ENCODE measurements around the gene RNF187.

DNA sequence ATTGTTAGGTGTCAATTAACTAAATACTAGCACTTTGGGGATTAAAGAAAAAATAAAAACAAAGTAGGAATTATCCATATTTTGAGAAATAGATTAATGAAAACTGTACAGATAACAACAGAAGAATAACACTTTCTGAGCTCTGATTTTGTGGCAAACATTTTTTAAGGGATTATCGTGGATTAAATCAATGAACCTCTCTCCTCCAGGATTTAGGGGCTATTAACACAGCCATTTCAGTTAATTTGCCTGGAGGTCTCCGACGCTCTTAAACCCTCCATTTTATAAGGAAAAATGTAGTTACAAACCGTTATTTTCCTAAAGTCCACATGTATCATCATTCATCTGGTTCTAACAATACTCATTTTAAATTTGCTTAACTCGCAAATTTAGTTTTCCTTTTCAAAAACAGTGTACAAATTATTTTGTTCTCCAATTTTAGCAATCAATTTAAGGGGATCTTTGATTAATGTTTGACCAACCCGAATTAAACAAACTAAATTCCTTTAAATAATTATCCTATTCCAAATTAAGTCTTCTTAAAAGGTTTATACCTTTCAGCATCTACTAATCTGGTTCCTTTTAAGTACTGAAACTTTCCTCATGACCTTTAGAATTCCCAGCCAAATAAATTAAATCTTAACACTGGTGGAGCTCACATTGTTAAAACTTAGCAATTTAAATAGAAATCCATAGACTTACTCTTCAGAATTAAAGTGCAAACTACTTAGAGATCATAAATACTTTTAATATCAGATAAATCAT, 30.7 kb upstream of the RNF187 start:
- TF ChIP-seq, protein P1, sequence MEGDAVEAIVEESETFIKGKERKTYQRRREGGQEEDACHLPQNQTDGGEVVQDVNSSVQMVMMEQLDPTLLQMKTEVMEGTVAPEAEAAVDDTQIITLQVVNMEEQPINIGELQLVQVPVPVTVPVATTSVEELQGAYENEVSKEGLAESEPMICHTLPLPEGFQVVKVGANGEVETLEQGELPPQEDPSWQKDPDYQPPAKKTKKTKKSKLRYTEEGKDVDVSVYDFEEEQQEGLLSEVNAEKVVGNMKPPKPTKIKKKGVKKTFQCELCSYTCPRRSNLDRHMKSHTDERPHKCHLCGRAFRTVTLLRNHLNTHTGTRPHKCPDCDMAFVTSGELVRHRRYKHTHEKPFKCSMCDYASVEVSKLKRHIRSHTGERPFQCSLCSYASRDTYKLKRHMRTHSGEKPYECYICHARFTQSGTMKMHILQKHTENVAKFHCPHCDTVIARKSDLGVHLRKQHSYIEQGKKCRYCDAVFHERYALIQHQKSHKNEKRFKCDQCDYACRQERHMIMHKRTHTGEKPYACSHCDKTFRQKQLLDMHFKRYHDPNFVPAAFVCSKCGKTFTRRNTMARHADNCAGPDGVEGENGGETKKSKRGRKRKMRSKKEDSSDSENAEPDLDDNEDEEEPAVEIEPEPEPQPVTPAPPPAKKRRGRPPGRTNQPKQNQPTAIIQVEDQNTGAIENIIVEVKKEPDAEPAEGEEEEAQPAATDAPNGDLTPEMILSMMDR (conservative IDR thresholded peaks at IDR 0.05; ENCODE audit: low read length), result no peak
- no peak for TF ChIP-seq EZH2phosphoT487 (IDR thresholded peaks at IDR 0.05; ENCODE audit: borderline replicate concordance, low read depth, low read length)
